HG02981 (cell line): ENCODE data around the gene ZMYND15.

Experiments
- ATAC-seq: cut with Tn5 transposase; IDR thresholded peaks from one replicate; pipeline ENCODE4 v1.9.1; 2021; ENCODE audit warnings: mild to moderate bottlenecking, moderate library complexity; ENCODE audit not compliant: unreplicated experiment

Gene ZMYND15

DNA sequence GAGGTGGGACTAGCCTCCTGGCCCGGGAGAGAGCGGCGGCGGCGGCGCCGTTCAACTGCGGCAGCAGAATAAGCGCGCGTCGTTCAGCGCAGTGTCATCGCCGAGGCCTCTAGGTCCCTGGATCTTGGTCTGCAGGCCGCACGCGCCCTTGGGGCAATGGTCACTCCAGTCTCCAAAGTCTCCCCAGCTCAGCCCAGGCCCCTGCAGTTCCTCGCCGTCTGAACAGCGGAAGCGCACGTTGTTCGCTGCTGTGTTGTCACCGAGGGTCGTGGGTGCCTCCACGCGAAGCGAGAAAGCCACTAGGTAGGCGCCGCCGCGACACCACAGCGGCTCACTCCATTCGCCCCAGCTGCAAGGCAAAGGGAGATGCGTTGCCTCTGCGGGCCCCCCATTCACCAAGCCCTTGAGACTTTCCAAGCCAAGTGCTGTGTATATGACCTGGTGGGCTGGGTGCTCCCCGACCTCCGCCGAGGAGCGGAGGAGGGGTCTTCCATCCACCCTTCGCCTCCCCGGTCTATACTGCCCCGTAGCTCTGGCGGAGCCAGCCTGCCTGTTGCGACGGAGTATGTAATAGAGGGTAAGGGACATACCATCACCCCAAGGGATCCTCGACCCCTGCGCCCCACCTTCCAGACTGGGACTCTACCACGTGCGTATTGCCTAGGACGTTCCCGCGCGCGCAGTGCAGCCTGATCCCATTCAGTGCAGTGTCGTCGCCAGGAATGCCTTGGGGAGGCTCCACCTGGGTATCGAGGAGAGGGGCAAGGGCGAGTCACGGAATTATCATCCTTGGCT, 45.9 kb downstream of the ZMYND15 start:
- ATAC-seq: no peak

GRCh38 chr17:4786106-4786511, 46.5 kb downstream of the ZMYND15 start, which contains the start of gene VMO1:
Gene VMO1, minus strand, starts transcription at chr17:4786364. Its CDS starts 12 bp downstream, at chr17:4786352.
- ATAC-seq: no peak

- ATAC-seq: no peak
Observed at GRCh38 chr17:4786516-4786915, 46.9 kb downstream of the ZMYND15 start.

- ATAC-seq: no peak
Observed at GRCh38 chr17:4788159-4788806, 48.6 kb downstream of the ZMYND15 start.

GRCh38 chr17:4788807-4789700, 49.4 kb downstream of the ZMYND15 start, which contains the start of gene GLTPD2:
Gene GLTPD2, plus strand, starts transcription at chr17:4788964. Its CDS starts 48 bp downstream, at chr17:4789012.
- no peak for ATAC-seq

DNA sequence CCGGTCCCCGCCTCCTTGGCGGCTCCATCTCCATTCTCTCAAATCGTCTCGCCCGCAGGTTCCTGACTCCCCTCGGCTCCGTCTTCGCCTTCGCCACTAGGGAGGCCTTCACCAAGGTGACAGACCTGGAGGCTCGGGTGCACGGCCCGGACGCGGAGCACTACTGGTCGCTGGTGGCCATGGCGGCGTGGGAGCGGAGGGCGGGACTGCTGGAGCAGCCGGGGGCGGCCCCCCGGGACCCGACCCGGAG, 50.0 kb downstream of the ZMYND15 start:
- ATAC-seq: no peak

DNA sequence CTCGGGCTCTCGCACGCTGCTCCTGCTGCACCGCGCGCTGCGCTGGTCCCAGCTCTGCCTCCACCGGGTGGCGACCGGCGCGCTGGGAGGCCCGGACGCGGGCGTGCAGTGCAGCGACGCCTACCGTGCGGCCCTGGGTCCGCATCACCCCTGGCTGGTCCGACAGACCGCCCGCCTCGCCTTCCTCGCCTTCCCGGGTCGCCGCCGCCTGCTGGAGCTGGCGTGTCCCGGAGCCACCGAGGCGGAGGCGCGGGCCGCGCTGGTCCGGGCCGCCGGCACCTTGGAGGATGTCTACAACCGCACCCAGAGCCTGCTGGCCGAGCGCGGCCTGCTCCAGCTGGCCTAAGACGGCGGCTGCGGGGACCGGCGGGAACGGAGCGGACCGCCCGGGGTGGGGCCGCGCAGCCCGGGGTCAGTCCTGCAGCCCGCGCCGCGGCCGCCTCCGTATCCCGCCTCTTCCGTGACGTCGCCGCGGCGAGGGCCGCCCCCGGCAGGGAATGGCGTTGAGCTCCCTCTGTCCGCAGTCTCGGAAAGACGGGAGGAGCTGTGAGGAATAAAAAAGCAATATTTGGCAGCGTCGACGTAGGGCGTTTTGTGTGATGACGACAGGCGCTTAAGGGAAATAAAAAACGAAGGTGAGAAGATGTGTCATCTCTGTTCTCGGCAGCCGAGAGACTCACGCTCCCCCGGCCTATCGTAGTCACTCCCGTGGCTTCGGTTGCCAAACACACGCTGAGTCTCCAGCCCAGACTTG, 50.5 kb downstream of the ZMYND15 start:
- ATAC-seq: peak; percentile 81

DNA sequence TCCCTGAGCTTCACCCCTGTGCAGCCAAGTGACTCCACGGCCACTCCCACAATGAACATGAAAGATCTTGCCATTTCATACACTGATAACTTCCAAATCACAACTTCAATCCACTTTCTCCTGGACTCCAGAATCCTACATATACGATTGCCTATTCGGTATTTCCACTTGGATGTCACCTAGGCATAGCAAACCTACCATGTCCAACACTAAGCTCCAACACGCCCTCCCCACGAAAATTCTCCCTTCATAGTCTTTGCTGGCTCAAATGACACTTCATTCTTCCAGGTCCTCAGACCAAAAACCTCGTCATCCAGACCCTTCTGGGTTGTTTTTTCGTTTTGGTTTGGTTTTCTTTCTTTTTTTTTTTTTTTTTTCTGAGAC, 51.1 kb downstream of the ZMYND15 start:
- no peak for ATAC-seq

GRCh38 chr17:4795168-4795567, 55.5 kb downstream of the ZMYND15 start:
- ATAC-seq: no peak
